ENCODE results near the gene CNGB1. TPM values are rescaled to one million over a fixed set of nuclear protein-coding genes. Genes with fewer than 3 reads are reported as not detected.

Gene CNGB1
- total RNA-seq, 1 donor from 2014 or later: not detected

DNA sequence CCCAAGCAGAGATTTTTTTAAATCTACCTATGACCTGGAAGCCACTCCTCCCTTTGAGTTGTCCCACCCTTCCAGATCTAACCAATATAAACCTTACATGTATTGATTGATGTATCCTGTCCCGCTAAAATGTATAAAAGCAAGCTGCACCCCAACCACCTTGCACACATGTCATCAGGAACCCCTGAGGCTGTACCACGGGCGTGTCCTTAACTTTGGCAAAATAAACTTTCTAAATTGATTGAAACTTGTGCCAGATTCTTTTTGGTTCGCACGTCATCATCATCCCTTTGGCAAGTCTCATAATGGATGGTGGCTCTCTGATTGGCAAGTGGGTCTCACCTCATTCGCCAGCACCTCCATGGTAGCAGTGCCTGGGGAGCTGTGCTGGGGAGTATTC, 60.2 kb downstream of the CNGB1 start:
- Mint-ChIP-seq H3K4me3 (ENCODE audit: unreplicated experiment) (no peak overlapping the region), H3K4me1 (ENCODE audit: low read depth) (no peaks in the 10 kb centered on the region), H3K36me3 (ENCODE audit: low read depth) (no peaks in the 10 kb centered on the region), H3K9me3 (ENCODE audit: low read depth) (no peaks in the 10 kb centered on the region), H3K27ac (ENCODE audit: unreplicated experiment) (no peak overlapping the region), H3K27me3 (ENCODE audit: low read depth) (peaks cover 29% of the 10 kb centered on the region)
- DNase-seq (ENCODE audit: low spot score): no peak
- TF ChIP-seq, protein P1, sequence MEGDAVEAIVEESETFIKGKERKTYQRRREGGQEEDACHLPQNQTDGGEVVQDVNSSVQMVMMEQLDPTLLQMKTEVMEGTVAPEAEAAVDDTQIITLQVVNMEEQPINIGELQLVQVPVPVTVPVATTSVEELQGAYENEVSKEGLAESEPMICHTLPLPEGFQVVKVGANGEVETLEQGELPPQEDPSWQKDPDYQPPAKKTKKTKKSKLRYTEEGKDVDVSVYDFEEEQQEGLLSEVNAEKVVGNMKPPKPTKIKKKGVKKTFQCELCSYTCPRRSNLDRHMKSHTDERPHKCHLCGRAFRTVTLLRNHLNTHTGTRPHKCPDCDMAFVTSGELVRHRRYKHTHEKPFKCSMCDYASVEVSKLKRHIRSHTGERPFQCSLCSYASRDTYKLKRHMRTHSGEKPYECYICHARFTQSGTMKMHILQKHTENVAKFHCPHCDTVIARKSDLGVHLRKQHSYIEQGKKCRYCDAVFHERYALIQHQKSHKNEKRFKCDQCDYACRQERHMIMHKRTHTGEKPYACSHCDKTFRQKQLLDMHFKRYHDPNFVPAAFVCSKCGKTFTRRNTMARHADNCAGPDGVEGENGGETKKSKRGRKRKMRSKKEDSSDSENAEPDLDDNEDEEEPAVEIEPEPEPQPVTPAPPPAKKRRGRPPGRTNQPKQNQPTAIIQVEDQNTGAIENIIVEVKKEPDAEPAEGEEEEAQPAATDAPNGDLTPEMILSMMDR (IDR thresholded peaks at IDR 0.05): no peak

DNA sequence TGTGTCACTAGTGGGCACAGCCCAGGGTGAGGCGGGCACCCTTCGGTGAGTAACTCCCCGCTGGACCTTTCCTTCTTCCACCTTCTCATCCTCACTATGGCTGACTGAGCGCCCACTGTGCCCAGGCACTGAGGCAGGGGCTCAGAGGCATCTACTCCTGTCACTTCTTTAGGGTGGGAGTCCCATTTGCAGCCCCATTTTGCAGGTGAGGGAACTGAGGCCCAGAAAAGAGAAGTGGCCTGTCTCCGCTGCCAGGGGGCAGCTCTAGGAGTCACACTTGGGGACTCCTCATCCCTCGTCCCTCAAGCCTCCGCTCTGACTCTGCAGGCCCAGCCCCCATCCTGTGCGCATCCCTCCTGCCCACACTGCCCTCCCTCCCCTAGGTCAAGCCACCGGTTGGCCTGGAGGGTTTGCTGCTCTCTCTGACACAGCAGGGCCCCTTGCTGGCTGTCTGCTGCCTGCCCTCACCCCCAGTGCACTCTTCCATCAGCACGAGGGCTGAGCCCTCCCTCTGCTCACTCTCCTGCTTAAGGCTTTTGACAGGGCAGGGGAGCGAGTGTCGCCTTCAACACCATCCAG, 62.4 kb downstream of the CNGB1 start:
- no peak for DNase-seq (ENCODE audit: low spot score)
- no peak overlapping the region for H3K27ac Mint-ChIP-seq (ENCODE audit: unreplicated experiment)
- TF ChIP-seq, protein P1 (IDR thresholded peaks at IDR 0.05): no peak
- H3K36me3 Mint-ChIP-seq (ENCODE audit: low read depth): no peaks in the 10 kb centered on the region
- H3K27me3 Mint-ChIP-seq (ENCODE audit: low read depth): peaks cover 31% of the 10 kb centered on the region
- H3K9me3 Mint-ChIP-seq (ENCODE audit: low read depth): no peaks in the 10 kb centered on the region
- H3K4me1 Mint-ChIP-seq (ENCODE audit: low read depth): no peaks in the 10 kb centered on the region
- H3K4me3 Mint-ChIP-seq (ENCODE audit: unreplicated experiment): no peak overlapping the region

DNA sequence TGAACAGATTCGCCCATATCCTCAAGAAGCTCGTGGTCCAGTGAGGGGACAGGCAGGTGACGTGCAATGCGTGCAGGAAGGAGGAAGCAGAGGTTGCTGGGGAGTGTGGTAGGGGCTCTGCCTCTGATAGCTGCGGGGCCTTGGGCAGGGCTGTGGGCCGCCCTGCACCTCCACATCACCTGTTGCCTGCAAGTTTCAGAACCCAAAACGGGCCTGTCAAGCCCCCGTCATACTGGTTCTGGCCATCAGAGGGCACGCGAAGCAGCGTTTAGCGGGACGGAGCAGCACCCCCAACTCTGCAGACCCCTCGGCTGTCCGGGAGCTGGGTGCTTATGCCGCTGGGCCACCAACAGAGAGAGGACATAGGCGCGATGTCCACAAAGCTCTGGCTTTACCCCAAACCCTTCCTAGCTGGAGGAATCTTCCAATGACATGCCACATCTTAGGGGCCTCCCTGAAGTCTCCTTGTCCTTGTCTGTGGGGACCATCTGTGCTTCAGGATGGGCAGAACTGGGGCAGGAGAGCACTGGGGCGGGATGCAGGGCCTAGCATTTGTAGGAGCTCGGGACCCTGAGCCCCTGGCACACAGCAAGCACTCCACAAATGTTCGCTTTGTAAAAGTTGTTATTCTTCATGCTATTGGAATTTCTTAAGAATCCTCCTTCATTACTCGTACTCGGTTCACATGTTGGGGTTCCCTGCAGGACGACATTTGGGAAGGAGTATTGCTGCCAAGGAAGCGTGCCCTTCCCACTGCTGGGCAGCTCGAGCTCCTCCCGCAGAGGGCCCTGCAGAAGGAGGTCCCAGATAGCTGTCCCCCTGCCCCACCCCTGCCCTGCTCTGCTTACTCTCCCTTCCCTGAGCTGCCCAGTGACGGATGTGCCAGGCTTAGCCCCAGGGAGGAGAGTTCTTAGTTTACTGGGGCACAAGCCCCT, 64.3 kb downstream of the CNGB1 start:
- no peaks in the 10 kb centered on the region for H3K9me3 Mint-ChIP-seq (ENCODE audit: low read depth)
- peaks cover 34% of the 10 kb centered on the region for H3K27me3 Mint-ChIP-seq (ENCODE audit: low read depth)
- no peak overlapping the region for H3K27ac Mint-ChIP-seq (ENCODE audit: unreplicated experiment)
- TF ChIP-seq, protein P1 (IDR thresholded peaks at IDR 0.05): peak; percentile 77
- DNase-seq (ENCODE audit: low spot score): no peak
- H3K36me3 Mint-ChIP-seq (ENCODE audit: low read depth): no peaks in the 10 kb centered on the region
- H3K4me1 Mint-ChIP-seq (ENCODE audit: low read depth): no peaks in the 10 kb centered on the region
- no peak overlapping the region for H3K4me3 Mint-ChIP-seq (ENCODE audit: unreplicated experiment)

DNA sequence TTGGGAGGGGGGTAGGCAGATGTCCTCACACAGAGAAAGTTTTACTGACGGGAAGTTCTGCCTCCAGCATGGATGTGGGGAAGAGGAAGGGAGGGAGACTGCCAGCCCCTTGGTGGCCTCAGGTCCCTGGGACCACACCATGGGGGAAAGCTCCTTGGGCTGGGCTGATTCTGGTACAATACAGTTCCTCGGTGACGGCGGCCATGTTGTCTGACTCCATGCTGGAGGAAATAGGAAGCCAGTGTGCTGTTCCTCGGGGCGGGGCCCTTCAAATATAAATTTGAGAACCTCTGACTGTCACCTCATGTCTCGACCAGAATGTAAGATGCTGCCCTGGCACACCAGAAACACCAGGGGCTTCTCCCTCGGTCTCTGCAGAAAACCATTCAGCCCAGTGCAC, 66.8 kb downstream of the CNGB1 start:
- TF ChIP-seq, protein P1 (IDR thresholded peaks at IDR 0.05): no peak
- Mint-ChIP-seq H3K4me1 (ENCODE audit: low read depth) (peaks cover 4% of the 10 kb centered on the region), H3K4me3 (ENCODE audit: unreplicated experiment) (no peak overlapping the region), H3K9me3 (ENCODE audit: low read depth) (no peaks in the 10 kb centered on the region), H3K27ac (ENCODE audit: unreplicated experiment) (no peak overlapping the region), H3K36me3 (ENCODE audit: low read depth) (no peaks in the 10 kb centered on the region), H3K27me3 (ENCODE audit: low read depth) (peaks cover 38% of the 10 kb centered on the region)
- DNase-seq (ENCODE audit: low spot score): no peak

DNA sequence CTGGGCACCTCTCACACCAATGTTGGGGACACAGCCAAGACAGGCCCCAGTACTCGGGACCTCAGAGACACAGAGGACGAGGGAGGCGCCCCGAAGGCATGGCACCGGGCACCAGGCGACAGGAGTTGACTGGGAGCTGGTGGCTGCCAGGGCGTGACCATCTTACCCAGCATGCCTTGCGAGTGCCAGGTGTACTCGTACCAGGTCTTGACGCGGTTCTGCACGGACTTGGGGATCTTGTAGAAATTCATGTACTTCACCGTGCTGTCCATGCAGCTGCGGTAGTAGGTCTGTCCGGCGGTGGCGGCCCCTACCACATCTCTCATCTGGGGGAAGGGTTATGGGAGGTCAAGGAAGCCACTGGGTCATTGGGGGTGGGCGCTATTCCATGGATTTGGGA, 67.3 kb downstream of the CNGB1 start:
- DNase-seq (ENCODE audit: low spot score): no peak
- H3K27ac Mint-ChIP-seq (ENCODE audit: unreplicated experiment): no peak overlapping the region
- H3K4me3 Mint-ChIP-seq (ENCODE audit: unreplicated experiment): no peak overlapping the region
- peaks cover 35% of the 10 kb centered on the region for H3K27me3 Mint-ChIP-seq (ENCODE audit: low read depth)
- H3K4me1 Mint-ChIP-seq (ENCODE audit: low read depth): peaks cover 4% of the 10 kb centered on the region
- H3K36me3 Mint-ChIP-seq (ENCODE audit: low read depth): no peaks in the 10 kb centered on the region
- TF ChIP-seq, protein P1 (IDR thresholded peaks at IDR 0.05): no peak
- H3K9me3 Mint-ChIP-seq (ENCODE audit: low read depth): no peaks in the 10 kb centered on the region

All from chondrocyte (in vitro differentiated cells).